Putamen (tissue), 1 donor: ENCODE results near the gene FRMD4A.

Source experiments
- DNase-seq: peaks from one replicate; pipeline ENCODE4 v3.0.0-alpha.2; 2016; ENCODE audit warnings: low spot score

FRMD4A gene

DNA sequence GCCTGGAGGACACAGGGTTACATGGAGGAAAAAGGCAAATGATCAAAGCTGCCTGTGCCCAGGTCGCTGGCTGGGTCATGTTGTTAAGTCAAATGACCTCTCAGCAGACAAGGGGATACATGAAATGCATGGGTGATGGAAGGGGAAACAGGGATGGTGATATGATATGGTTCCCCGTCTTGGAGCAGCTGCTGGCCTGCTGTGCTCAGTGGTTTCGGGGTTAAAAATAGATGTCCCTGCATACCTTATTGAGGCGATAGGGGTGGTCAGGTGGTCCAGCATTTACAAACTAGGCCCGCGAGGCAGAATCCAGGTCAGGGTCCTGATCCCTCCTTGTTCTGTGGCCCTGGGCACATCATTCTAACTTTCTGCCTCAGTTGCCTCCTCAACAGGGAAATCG, 586.8 kb downstream of the FRMD4A start:
- DNase-seq, result no peak

DNA sequence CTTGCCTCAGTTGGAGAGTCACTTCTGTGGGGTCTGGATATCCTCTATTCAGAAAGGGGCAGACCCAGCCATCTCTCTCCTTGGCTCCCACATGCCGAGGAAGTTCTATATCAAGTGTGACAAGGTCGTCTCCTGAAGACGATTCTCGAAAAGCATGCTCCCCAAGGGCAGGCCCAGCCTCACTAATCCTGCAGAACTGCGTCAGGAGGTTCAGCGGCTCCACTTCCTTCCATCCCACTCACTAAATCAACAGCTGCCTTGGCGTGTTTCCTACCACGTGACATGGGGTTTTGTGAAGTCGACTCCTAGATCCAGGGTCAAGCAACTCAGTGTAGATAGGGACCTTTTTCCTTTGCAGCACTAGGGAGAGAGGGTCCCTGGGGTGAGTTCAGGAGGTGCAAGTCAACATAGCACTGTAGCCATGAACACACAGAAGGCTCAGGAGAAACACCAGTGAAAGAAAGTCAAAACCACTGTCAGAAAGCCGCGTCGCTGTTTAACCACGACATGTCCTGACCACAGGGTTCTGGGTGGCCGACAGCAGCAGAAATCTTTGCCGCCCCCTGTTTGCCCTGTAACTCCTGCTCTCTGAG, 587.5 kb downstream of the FRMD4A start:
- DNase-seq, result no peak

DNA sequence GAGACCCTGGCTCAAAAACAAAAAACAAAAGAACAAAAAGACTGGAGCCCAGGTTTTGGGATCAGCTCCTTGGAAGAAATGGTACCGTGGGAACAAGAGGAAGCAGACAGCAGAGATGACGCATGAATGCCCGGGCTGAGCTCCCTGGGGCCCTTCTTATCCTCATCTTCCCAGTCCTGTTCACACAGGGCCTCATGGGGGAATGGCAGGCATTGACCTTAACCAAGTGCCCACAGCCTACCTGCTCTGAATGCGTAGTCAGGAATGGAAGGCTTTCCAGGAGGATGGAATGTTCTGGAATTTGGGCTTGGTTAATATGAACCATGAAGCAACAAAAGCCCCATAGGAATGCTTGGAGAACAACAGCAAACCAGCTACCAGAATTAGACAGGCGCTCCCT, 589.3 kb downstream of the FRMD4A start:
- DNase-seq, result no peak

DNA sequence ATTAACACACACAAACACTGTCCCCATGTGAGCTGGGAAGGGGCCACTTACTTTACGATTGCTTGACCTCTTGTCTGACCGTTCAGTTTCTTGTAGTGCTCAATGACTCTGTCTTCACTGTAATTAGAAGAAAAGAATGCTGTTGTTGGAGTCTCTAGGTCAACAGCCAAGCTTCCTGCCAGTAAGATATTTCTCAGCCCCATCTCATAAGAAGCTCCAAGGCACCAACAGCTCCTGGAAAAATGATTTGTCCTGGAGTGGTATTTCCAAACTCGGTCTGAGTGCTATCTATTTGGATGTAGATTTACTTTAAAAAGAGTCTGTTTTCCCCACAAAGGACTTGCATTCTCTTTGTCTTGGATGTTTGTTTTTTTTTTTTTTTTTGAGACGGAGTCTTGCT, 590.3 kb downstream of the FRMD4A start:
- no peak for DNase-seq

DNA sequence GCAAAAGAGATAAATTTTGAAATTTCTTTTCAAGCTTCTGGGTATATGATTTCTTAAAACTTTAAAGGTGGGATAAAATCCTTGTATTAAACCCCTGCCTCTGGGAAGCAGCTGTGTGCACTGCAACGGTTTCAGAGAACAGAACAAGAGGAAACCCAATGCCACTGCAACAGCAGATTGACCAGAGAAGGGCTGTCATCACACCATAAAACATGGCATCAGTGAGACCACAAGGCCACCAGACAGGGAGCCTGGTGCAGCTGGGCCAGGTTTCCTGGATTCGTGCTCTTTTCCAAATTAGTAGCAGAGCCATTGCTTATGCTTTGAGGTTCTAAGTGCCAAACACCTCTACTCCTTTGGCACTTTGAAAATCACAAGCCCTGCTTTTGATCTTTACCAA, 591.5 kb downstream of the FRMD4A start:
- DNase-seq, result no peak

DNA sequence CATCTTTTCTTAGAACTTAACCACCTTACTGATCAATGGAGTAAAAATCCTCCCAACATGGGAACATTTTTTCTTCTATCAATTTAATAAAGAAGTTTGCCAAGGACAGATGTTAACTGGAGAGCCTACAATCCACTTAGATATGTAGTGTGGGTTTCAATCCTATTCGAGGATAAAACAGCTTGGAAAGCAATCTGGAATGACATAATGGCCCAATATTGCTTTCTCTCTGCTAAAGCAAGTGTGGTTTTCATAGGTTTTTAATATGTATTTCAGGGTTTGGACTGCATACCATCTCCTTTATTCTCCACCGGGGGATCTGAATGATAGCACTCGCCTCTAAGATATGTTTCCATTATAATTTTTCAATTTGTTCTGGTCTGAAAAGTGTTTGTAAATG, 594.2 kb downstream of the FRMD4A start:
- no peak for DNase-seq

DNA sequence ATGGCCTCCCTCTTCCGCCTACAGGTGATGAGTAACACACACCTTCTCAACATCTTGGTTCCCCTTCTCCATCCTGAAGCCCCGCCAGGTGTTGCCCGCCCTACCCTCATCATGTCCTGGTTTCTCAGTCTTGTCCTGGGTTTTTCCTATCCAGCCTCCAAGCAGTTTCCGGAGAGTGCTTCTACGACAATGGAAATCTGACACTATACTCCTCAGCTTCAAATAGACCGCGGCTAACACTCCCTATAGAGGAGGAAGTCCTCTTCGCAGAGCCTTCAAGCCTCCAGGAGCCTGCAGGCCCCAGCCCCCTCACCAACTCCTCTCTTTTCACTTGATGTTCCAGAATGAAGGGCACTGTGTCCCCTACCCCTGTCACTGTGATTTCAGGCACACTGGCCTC, 596.6 kb downstream of the FRMD4A start:
- no peak for DNase-seq

DNA sequence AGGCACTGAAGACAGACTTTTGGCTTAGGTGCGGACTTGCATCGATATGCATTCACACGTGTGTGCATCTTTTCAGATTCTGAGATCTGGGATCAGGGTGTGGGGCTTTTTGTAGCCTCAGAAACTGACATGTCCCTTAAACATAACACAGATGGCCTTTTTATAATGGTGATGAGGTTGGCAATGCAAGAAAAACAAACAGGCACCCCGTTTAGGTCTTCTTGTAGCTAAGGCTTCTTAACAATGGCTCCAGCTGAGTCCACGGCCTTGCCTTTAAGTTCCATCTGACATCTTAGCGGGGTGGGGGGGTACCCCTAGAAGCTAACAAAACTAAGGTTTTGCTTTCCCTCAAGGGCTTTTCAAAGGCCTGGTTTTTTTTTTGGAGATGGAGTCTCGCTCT, 597.7 kb downstream of the FRMD4A start:
- DNase-seq, result no peak

DNA sequence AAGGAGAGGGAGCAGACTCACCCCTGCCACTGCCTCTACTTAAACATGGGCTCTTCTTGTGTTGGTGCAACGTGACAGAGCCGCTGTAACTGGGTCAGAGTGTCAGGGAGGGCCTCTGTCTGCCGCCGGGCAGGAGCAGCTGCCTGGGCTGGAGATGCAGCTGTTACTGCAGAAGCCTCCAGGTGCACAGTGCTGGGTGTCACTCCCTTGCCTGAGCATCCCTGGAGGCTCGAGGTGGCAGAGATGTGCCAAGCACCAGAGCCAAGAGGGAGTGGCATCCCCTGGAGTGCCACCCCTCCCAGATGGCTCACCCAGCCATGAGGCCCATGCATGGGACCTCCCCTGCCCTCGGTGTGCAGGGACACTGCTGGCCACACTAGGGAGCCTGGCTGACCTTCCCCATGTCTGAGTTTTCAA, 598.3 kb downstream of the FRMD4A start:
- DNase-seq, result no peak

DNA sequence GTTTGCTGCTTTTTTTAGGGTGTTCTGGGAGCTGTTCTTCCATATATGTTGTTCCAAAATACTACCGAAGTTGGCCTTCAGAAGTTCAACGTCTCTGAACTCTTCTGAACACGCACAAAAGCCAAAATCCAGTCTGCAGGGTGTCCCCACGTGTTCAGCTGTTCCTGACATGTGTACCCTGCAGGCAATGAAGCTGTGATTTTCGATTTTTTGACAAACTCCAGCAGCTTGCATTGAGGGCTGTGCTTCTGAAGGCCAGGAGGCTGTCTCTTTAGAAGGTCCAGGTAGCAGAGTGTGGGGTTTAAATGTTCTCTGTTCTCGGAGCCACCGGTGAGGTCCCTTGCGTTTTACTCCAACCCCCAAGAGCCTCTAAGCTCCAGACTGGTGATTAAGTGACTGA, 598.9 kb downstream of the FRMD4A start:
- DNase-seq, result no peak

DNA sequence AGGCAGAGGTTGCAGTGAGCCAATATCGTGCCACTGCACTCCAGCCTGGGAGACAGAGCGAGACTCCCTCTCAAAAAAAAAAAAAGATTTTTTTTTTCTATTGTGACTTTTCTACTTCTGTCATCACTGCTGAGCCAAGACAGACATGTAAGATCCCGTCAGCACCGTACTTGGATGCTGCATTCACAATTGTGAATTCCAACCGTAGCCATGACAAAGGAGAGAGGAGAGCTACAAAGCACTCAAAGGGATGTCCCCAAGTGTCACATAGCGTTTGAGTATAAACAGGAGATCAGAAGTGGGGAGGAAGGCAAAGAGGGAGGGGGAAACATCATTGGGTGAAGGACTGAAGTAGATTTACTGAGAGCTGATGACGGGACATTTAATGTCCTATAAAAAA, 599.8 kb downstream of the FRMD4A start:
- no peak for DNase-seq

DNA sequence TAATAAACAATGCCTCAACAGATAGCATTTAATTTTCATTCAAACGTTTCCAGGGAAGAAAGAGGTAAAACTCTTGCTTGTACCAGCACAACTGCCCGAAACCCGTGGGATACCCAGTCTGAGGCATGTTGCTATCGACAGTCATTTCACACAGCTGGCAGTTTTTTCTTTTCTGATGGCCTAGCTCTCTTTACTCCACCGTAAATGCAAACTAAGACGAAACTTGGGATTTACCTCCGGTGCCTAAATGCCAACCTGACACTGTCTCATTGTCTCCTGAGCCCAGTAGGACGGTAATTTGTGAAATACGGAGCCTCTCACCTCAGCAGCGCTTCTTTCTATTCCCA, 600.4 kb downstream of the FRMD4A start:
- DNase-seq, result no peak

DNA sequence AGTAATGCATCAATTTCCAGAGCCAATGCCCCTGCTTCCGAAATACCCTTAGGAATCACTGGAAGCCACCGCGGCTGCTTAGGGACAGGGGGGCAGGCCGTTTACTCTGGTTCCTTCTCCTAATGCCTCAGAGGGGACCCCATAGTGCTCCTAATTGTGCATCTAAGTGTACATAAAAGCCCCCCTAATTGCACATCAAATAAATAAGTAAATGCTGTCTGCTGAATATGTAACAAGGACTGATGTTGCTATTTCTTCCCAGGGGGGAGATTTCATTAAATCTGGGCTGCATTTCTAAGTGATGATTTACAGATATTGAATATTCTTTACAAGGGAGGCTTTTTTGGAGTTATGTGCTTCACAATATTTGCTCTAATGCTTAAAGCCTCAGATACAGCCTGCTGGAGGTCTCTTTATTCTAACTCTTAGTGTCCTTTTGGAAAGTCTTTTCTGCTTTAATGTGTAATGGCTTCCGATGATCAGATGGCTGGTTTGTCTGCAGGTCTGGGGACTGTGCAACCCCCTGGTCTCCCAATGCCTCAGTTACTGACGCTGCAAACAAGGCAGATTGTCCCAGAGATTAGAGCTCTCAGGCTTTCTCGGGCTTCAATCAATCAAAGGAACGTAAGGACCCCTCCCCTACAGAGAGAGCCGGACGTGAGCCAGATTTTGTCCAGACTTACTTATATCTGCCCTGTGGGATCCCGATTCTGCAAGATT, 601.0 kb downstream of the FRMD4A start:
- no peak for DNase-seq

DNA sequence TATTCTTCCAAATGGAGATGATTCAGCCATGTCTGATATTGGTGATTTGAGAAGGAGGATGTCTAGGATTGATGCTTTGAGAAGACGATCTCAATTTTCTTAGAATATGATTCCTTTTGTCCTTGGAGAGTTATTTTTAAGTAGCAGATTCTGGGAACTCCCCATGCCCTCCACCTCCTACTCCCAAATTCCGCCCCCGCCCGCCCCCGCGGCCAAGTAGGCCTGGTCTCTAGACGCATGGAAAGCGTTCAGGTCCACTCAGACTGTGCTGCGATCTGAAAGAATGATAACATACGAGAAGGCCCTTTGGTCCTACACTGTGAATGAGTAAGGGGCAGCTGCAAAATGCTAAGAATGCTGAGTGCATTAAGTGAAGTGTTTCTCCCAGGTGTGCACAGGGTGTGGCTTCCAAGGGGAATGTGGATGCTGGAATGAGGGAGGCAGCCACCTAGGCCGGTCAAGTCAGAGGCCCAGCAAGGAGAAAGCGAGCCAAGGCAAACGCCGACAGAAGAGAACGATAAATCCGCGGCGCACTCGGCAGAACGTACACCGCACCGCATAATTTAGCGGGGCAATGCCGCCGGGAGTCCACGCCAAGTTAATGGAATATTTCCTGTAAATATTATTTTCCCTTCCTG, 601.7 kb downstream of the FRMD4A start:
- DNase-seq, result no peak

DNA sequence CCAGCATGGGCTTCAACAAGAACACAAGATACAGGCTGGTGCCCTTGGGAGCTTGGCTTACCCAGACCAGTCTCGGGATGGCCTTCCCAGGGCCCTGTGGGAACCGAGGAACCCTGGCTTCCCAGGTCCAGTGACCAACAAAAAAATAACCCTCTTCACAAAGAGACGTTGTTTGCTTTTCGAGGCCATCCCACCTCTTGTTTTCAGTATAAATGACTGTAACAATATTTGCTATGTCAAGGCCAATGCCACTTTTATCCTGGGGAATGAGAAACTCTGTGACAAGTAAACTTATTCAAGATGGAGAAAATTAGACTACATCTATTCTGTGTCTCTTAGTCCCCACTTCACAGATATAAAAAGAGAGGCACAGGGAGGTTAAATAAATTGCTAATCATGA, 605.1 kb downstream of the FRMD4A start:
- no peak for DNase-seq

DNA sequence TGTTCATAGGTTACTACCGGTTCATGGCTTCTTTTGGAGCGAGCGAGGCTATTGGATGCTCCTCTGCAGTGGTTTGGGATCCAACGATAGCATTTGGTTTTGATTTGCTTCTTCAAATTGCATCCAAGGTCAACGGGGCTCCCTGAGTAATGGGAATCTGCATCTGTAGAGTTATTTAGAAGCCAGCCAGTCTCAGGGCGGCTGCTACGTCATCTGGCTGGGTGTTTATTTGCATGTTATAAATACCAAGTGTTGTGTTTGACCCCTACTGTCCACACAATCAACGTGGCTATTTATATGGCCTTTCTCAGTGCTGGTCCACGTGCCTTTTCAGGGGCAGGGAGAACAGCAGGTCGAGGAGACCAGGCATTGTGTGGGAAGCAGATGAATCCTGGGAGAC, 606.2 kb downstream of the FRMD4A start:
- DNase-seq, result no peak

DNA sequence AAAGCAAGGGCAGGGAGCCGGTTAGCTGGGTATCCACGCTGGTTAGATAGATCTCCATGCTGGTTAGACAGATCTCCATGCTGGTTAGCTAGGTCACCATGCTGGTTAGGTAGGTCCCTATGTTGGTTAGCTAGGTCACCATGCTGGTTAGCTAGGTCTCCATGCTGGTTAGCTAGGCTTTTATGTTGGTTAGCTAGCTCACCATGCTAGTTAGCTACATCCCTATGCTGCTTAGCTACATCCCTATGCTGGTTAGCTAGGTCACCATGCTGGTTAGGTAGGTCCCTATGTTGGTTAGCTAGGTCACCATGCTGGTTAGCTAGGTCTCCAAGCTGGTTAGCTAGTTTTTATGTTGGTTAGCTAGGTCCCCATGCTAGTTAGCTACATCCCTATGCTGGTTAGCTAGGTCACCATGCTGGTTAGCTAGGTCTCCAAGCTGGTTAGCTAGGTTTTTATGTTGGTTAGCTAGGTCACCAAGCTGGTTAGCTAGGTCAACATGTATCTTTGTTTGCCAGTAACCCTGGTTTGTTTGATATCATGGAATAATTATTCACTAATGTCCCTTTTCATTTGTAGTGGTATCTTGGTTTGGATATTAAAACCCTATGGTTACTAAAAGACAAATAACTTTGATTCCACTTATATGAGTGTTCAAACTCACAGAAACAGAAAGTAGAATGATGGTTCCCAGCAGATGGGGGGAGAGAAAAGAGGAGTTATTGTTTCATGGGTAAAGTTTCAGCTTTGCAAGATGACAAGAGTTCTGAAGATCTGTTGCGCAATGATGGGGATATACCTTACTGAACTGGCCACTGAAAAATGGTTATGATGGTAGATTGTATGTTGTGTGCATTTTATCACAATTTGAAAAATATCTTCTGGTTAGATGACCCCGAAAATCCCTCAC, 607.7 kb downstream of the FRMD4A start:
- no peak for DNase-seq

DNA sequence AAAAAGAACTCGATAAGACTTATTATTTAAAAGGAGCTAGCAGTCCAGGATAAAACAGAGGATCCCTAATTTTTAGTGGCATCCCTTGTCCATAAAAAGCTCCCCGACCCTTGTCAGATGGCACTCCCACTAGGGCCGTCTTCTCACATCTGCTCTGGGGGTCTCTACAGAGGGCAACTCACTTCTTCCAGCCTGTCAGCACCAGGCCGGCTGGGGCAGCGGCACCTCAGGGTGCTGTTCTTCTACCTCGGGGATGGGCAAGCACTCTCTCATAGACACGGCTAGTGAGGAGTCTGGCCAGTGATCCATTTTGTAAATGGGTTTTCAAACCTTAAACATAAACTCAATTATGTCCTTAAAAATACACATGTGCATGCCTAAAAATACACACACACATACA, 609.2 kb downstream of the FRMD4A start:
- no peak for DNase-seq

DNA sequence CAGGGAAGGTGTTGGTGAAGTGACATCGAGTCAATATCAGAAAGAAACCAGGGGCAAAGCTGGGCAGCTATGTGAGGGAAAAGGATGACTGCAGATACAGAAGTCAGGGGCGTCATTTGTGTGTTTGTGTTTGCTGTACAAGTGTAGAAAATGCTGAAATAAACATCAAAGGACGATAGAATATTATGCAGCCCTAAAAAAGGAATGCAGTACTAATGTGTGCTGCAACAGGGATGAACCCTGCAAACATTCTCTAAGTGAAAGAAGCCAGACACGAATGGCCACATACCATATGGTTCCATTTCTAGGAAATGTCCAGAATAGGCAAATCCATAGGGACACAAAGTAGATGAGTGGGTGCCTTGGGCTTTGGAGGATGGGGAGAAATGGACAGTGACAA, 610.0 kb downstream of the FRMD4A start:
- no peak for DNase-seq

DNA sequence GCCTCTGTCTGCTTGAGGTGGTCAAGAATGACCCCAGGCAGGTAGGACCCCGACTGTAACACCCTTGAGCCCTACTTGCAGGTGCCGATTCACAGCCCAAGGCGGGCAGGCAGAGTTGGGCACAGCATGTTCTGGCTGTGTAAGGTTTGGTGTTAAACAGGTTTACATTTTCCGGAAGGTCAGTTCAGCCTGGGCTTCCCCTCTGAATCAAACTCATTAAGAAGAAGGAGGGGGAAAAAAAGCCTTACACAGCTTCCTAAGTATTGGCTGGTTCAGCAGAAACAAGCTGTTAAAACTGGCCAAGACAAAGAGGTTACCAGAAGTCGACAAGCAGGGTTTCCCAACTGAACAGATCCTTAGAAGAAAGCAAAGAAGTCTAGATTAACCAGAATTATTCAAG, 611.3 kb downstream of the FRMD4A start:
- DNase-seq, result no peak

DNA sequence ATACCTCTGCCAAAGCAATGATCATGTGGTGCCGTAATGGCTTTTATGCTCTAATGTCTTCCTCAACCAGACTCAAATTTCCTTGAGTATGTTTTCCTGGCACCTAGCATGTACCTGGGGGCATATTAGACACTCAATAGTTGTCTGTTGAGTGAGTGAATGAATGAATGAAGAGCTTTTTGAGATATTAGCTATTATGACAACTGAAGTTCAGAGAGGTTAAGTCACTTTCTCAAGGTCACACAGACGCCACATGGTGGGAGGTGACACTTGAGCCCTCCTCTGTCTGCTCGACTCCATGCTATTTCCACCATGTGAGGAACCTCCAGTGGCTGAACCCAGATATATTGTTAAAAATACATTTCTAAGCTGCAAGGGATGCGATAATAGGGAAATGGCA, 611.9 kb downstream of the FRMD4A start:
- no peak for DNase-seq

DNA sequence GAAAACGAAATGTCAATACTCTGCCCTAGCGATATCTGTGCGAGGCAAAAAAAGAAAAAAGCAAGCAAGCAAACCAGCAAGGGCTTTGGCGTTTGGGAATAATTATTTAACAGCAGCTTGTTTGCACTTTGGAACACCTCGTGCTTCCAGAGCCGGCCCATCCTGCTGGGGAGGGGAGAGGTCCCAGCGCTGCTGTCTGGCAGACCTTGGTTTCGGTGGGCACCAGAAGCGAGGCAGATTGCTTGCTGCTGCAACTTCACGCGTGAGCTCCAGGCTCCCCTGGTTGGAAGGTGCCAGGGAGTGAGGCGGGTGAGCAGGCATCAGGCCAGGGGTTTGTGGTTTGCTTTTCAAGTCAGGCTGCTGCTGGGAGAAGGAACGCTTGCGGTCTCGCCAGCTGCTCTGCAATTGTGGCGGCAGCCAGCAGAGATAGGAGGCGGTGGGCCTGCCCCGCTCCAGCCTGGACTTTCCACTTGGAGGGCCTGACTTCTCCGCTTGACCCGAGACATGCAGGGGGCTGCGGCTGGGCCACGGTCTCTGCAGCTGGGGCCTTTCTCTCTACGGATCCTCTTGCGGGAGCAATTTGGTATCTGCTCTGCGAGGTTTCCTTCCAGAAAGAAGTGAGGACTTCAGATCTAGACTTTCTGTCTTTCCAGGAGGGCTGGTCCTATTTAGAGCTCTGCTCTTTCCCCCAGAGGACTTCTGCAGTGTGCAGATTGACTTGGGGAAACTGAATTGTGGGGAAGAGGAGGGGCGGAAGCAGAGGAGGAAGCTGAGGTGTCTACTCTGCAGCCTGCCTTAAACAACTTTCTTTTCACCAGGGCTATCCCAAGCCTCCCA, 612.6 kb downstream of the FRMD4A start:
- no peak for DNase-seq
